GM23338 (cell line): ENCODE results near the gene KDM4B. TPM values are rescaled to one million over a fixed set of nuclear protein-coding genes. Genes with fewer than 3 reads are reported as not detected.

Experiments used
- ATAC-seq: fragments of 200-7000 bp; cut with Tn5 transposase; 3 replicates; pipeline ENCODE4 v1.9.1; 2020
- DNase-seq: peaks from one replicate; pipeline ENCODE4 v3.0.0-alpha.2; 2015; ENCODE audit warnings: low spot score
- H2AFZ ChIP-seq: fragments of 200-600 bp; sonication (generic); 2 replicates; pipeline ENCODE4 v1.8.0; 2016; ENCODE audit warnings: antibody characterized with exemption, mild to moderate bottlenecking, moderate library complexity
- H3F3A ChIP-seq: fragments of 200-600 bp; sonication (generic); replicated peaks from 2 replicates; pipeline ENCODE4 v1.8.0; 2017; ENCODE audit warnings: antibody characterized with exemption, mixed run types, low read depth
- H3K27ac ChIP-seq: fragments of 200-600 bp; sonication (generic); 2 replicates; pipeline ENCODE4 v1.6.1; 2016; ENCODE audit warnings: low read depth
- H3K27me3 ChIP-seq: fragments of 200-600 bp; sonication (generic); 2 replicates; pipeline ENCODE4 v1.8.0; 2016; ENCODE audit warnings: mild to moderate bottlenecking, mixed run types, moderate library complexity; ENCODE audit not compliant: insufficient read depth
- H3K36me3 ChIP-seq: fragments of 200-600 bp; sonication (generic); 2 replicates; pipeline ENCODE4 v1.8.0; 2016; ENCODE audit warnings: mild to moderate bottlenecking; ENCODE audit not compliant: insufficient read depth
- H3K4me1 ChIP-seq: fragments of 200-600 bp; sonication (generic); 2 replicates; pipeline ENCODE4 v1.8.0; 2016; ENCODE audit warnings: mild to moderate bottlenecking, moderate library complexity; ENCODE audit not compliant: insufficient read depth
- H3K4me2 ChIP-seq: fragments of 200-600 bp; sonication (generic); 2 replicates; pipeline ENCODE4 v1.7.1; 2017; ENCODE audit warnings: mixed run types
- H3K4me3 ChIP-seq: fragments of 200-600 bp; sonication (generic); 2 replicates; pipeline ENCODE4 v1.6.1; 2016; ENCODE audit warnings: mixed run types
- H3K79me2 ChIP-seq: fragments of 200-600 bp; sonication (generic); replicated peaks from 2 replicates; pipeline ENCODE4 v1.8.0; 2017; ENCODE audit warnings: mild to moderate bottlenecking; ENCODE audit not compliant: insufficient read depth
- H3K9me2 ChIP-seq: fragments of 200-600 bp; sonication (generic); 2 replicates; pipeline ENCODE4 v1.8.0; 2017; ENCODE audit not compliant: insufficient read depth
- H4K20me1 ChIP-seq: fragments of 200-600 bp; sonication (generic); replicated peaks from 2 replicates; pipeline ENCODE4 v1.8.0; 2017; ENCODE audit warnings: mild to moderate bottlenecking; ENCODE audit not compliant: insufficient read depth
- H3K27ac Mint-ChIP-seq: 2 replicates; pipeline ENCODE4 v1.8.0; 2020; ENCODE audit warnings: inconsistent platforms, mild to moderate bottlenecking, moderate library complexity, mixed read lengths
- H3K27me3 Mint-ChIP-seq: 3 replicates; pipeline ENCODE4 v1.8.0; 2022; ENCODE audit warnings: low read depth, mild to moderate bottlenecking, moderate library complexity, mixed read lengths, inconsistent platforms; ENCODE audit not compliant: insufficient read depth, poor library complexity
- H3K36me3 Mint-ChIP-seq: 3 replicates; pipeline ENCODE4 v1.8.0; 2021; ENCODE audit warnings: low read depth, mild to moderate bottlenecking, inconsistent platforms, moderate library complexity, mixed read lengths
- H3K4me1 Mint-ChIP-seq: 3 replicates; pipeline ENCODE4 v1.8.0; 2020; ENCODE audit warnings: mild to moderate bottlenecking, inconsistent platforms, mixed read lengths
- H3K4me3 Mint-ChIP-seq: 3 replicates; pipeline ENCODE4 v1.8.0; 2021; ENCODE audit warnings: moderate library complexity, mild to moderate bottlenecking, inconsistent platforms, mixed read lengths
- H3K9me3 Mint-ChIP-seq: 3 replicates; pipeline ENCODE4 v1.8.0; 2020; ENCODE audit warnings: moderate library complexity, mild to moderate bottlenecking, inconsistent platforms, mixed read lengths
- ZNF114 ChIP-seq: fragments of 250-450 bp; sonication (Bioruptor Pico); IDR thresholded peaks from 2 replicates; pipeline ENCODE4 v1.5.0; 2020; ENCODE audit warnings: mild to moderate bottlenecking, moderate library complexity
- ZNF331 ChIP-seq: fragments of 250-450 bp; sonication (Bioruptor Pico); IDR thresholded peaks from 2 replicates; pipeline ENCODE4 v1.5.0; 2020; ENCODE audit warnings: low read depth, mild to moderate bottlenecking, moderate library complexity
- polyA plus RNA-seq: library from polyadenylated mRNA; unstranded; fragments of >200 nt; fragmentation: Nextera tagmentation; extraction: Ambion mirVana; gene quantifications from 2 replicates; pipeline ENCODE4 v1.2.1, GENCODE V29; 2016
- total RNA-seq: library from RNA; depleted of rRNA; stranded (reverse); fragments of >200 nt; shearing (Covaris generic); gene quantifications from 2 replicates; pipeline ENCODE4 v1.2.3, GENCODE V29; 2014
- TF ChIP-seq, protein P1 (sequence below): fragments of 250-450 bp; sonication (Bioruptor Pico); IDR thresholded peaks from 2 replicates; pipeline ENCODE4 v1.5.0; 2020; ENCODE audit warnings: mild to moderate bottlenecking, moderate library complexity
- TF ChIP-seq, protein P2 (sequence below): IDR thresholded peaks from one replicate; pipeline ENCODE4 v1.6.1; 2018; ENCODE audit warnings: antibody characterized with exemption; ENCODE audit not compliant: unreplicated experiment
- TF ChIP-seq, protein P3 (sequence below), 2 experiments: fragments of 200-600 bp in 1 of 2; sonication (generic) in 1 of 2; conservative IDR thresholded peaks; 2 replicates each; pipeline versions ENCODE4 v1.5.1 to v1.6.1; 2016 to 2017; ENCODE audit warnings: antibody characterized with exemption in 2 of 2, low read depth in 2 of 2, mild to moderate bottlenecking in 2 of 2, moderate library complexity in 1 of 2

The KDM4B gene
- total and polyA plus RNA-seq, 2 experiments from 2014 or later = 9.1 to 27.6 TPM

DNA sequence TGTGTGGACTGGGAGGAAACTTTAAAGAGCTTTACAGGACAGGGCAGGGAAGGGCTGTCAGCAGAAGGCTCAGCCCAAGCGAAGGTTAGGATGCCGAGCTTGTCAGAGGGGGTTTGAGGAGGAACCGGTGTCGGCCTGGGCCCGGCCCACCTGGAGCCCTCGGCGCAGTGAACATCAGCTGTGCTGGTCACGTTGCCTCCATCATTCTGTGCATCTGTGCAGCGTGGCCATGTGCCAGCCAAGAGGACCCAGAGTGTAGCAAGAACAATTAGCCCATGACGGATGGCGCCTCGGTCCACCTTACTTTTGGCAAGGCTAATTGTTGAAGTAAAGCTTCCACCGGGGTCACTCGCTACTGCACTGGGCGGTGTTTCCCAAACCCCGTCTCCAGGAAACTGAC is 210.3 kb downstream of the KDM4B start (continued):
- TF ChIP-seq, protein P1, sequence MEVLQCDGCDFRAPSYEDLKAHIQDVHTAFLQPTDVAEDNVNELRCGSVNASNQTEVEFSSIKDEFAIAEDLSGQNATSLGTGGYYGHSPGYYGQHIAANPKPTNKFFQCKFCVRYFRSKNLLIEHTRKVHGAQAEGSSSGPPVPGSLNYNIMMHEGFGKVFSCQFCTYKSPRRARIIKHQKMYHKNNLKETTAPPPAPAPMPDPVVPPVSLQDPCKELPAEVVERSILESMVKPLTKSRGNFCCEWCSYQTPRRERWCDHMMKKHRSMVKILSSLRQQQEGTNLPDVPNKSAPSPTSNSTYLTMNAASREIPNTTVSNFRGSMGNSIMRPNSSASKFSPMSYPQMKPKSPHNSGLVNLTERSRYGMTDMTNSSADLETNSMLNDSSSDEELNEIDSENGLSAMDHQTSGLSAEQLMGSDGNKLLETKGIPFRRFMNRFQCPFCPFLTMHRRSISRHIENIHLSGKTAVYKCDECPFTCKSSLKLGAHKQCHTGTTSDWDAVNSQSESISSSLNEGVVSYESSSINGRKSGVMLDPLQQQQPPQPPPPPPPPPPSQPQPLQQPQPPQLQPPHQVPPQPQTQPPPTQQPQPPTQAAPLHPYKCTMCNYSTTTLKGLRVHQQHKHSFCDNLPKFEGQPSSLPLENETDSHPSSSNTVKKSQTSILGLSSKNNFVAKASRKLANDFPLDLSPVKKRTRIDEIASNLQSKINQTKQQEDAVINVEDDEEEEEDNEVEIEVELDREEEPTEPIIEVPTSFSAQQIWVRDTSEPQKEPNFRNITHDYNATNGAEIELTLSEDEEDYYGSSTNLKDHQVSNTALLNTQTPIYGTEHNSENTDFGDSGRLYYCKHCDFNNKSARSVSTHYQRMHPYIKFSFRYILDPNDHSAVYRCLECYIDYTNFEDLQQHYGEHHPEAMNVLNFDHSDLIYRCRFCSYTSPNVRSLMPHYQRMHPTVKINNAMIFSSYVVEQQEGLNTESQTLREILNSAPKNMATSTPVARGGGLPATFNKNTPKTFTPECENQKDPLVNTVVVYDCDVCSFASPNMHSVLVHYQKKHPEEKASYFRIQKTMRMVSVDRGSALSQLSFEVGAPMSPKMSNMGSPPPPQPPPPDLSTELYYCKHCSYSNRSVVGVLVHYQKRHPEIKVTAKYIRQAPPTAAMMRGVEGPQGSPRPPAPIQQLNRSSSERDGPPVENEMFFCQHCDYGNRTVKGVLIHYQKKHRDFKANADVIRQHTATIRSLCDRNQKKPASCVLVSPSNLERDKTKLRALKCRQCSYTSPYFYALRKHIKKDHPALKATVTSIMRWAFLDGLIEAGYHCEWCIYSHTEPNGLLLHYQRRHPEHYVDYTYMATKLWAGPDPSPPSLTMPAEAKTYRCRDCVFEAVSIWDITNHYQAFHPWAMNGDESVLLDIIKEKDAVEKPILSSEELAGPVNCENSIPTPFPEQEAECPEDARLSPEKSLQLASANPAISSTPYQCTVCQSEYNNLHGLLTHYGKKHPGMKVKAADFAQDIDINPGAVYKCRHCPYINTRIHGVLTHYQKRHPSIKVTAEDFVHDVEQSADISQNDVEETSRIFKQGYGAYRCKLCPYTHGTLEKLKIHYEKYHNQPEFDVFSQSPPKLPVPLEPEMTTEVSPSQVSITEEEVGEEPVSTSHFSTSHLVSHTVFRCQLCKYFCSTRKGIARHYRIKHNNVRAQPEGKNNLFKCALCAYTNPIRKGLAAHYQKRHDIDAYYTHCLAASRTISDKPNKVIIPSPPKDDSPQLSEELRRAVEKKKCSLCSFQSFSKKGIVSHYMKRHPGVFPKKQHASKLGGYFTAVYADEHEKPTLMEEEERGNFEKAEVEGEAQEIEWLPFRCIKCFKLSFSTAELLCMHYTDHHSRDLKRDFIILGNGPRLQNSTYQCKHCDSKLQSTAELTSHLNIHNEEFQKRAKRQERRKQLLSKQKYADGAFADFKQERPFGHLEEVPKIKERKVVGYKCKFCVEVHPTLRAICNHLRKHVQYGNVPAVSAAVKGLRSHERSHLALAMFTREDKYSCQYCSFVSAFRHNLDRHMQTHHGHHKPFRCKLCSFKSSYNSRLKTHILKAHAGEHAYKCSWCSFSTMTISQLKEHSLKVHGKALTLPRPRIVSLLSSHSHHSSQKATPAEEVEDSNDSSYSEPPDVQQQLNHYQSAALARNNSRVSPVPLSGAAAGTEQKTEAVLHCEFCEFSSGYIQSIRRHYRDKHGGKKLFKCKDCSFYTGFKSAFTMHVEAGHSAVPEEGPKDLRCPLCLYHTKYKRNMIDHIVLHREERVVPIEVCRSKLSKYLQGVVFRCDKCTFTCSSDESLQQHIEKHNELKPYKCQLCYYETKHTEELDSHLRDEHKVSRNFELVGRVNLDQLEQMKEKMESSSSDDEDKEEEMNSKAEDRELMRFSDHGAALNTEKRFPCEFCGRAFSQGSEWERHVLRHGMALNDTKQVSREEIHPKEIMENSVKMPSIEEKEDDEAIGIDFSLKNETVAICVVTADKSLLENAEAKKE (CRISPR knock-in tag) = no peak

DNA sequence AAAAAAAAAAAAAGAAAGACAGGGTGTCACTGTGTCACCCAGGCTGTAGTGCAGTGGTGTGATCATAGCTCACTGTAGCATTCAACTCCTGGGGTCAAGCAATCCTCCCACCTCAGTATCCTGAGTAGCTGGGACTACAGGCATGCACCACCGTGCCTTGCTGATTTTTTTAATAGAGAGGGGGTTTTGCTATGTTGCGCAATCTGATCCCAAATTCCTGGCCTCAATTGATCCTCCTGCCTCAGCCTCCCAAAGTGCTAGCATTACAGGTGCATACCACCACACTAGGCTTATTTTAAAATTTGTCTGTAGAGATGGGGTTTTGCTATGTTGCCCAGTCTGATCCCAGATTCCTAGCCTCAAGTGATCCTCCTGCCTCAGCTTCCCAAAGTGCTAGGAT is 212.4 kb downstream of the KDM4B start:
- H3K27ac Mint-ChIP-seq = no peak overlapping the region
- no peaks in the 10 kb centered on the region for H3K27me3 ChIP-seq
- H4K20me1 ChIP-seq = no peaks in the 10 kb centered on the region
- H3K4me3 ChIP-seq = no peak overlapping the region
- no peaks in the 10 kb centered on the region; the same call in 2 of the 3 replicates for H3K9me3 Mint-ChIP-seq
- no peaks in the 10 kb centered on the region for H3K4me1 ChIP-seq
- H3K36me3 Mint-ChIP-seq = no peaks in the 10 kb centered on the region; the same call in 2 of the 3 replicates
- no peaks in the 10 kb centered on the region for H3K4me1 Mint-ChIP-seq
- no peak overlapping the region for H3K27ac ChIP-seq
- no peak overlapping the region for H3K4me3 Mint-ChIP-seq
- no peak overlapping the region for H3K4me2 ChIP-seq
- DNase-seq (no peak), ATAC-seq (no peak)
- H3K36me3 ChIP-seq = no peaks in the 10 kb centered on the region
- no peaks in the 10 kb centered on the region for H3K79me2 ChIP-seq
- H3F3A ChIP-seq = no peaks in the 10 kb centered on the region
- no peak overlapping the region for H2AFZ ChIP-seq
- H3K9me2 ChIP-seq = no peaks in the 10 kb centered on the region
- H3K27me3 Mint-ChIP-seq = peaks cover 6% of the 10 kb centered on the region
- TF ChIP-seq, protein P2, sequence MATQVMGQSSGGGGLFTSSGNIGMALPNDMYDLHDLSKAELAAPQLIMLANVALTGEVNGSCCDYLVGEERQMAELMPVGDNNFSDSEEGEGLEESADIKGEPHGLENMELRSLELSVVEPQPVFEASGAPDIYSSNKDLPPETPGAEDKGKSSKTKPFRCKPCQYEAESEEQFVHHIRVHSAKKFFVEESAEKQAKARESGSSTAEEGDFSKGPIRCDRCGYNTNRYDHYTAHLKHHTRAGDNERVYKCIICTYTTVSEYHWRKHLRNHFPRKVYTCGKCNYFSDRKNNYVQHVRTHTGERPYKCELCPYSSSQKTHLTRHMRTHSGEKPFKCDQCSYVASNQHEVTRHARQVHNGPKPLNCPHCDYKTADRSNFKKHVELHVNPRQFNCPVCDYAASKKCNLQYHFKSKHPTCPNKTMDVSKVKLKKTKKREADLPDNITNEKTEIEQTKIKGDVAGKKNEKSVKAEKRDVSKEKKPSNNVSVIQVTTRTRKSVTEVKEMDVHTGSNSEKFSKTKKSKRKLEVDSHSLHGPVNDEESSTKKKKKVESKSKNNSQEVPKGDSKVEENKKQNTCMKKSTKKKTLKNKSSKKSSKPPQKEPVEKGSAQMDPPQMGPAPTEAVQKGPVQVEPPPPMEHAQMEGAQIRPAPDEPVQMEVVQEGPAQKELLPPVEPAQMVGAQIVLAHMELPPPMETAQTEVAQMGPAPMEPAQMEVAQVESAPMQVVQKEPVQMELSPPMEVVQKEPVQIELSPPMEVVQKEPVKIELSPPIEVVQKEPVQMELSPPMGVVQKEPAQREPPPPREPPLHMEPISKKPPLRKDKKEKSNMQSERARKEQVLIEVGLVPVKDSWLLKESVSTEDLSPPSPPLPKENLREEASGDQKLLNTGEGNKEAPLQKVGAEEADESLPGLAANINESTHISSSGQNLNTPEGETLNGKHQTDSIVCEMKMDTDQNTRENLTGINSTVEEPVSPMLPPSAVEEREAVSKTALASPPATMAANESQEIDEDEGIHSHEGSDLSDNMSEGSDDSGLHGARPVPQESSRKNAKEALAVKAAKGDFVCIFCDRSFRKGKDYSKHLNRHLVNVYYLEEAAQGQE = no peak
- no peak for TF ChIP-seq ZNF114 (CRISPR knock-in tag)
- TF ChIP-seq, protein P3, sequence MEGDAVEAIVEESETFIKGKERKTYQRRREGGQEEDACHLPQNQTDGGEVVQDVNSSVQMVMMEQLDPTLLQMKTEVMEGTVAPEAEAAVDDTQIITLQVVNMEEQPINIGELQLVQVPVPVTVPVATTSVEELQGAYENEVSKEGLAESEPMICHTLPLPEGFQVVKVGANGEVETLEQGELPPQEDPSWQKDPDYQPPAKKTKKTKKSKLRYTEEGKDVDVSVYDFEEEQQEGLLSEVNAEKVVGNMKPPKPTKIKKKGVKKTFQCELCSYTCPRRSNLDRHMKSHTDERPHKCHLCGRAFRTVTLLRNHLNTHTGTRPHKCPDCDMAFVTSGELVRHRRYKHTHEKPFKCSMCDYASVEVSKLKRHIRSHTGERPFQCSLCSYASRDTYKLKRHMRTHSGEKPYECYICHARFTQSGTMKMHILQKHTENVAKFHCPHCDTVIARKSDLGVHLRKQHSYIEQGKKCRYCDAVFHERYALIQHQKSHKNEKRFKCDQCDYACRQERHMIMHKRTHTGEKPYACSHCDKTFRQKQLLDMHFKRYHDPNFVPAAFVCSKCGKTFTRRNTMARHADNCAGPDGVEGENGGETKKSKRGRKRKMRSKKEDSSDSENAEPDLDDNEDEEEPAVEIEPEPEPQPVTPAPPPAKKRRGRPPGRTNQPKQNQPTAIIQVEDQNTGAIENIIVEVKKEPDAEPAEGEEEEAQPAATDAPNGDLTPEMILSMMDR (conservative IDR thresholded peaks at IDR 0.05; ENCODE audit: low read depth in 2 of 2) = no peak
- TF ChIP-seq ZNF331 (CRISPR knock-in tag) = no peak
